Body of pancreas (tissue), 4 donors: Measurements from ENCODE around the gene GPSM3. TPM values are rescaled to one million over a fixed set of nuclear protein-coding genes. Genes with fewer than 3 reads are reported as not detected.

ENCODE experiments used
- ATAC-seq: fragments of 150-250 bp; one replicate; pipeline ENCODE4 v1.9.1; 2016
- DNase-seq, 4 donors: peaks; one replicate each; pipeline ENCODE4 v3.0.0-alpha.2; 2019
- H3K27ac ChIP-seq, 4 donors: fragments of 200-600 bp; sonication (generic); 1 replicate in 3 of 4; 2 replicates in 1 of 4; pipeline versions ENCODE4 v1.5.1 to v1.6.1; 2016 to 2019; ENCODE audit warnings: mild to moderate bottlenecking in 1 of 4, mixed read lengths in 1 of 4, moderate library complexity in 1 of 4
- H3K27me3 ChIP-seq, 2 donors: fragments of 200-600 bp; sonication (generic); one replicate each; pipeline ENCODE4 v1.6.0; 2016; ENCODE audit warnings: mild to moderate bottlenecking in 1 of 2
- H3K36me3 ChIP-seq, 2 donors: fragments of 200-600 bp; sonication (generic); replicated peaks in 1 of 2; 2 replicates each; pipeline ENCODE4 v1.5.1; 2016; ENCODE audit warnings: low read depth in 2 of 2; ENCODE audit not compliant: insufficient read depth in 1 of 2
- H3K4me1 ChIP-seq: fragments of 200-600 bp; sonication (generic); one replicate; pipeline ENCODE4 v1.6.0; 2016
- H3K4me3 ChIP-seq, 2 donors: fragments of 200-600 bp; sonication (generic); 1 replicate in 1 of 2; 2 replicates in 1 of 2; pipeline ENCODE4 v1.5.1; 2016 to 2019
- H3K9me3 ChIP-seq, 3 donors: fragments of 200-600 bp; sonication (generic); 1 replicate in 2 of 3; 2 replicates in 1 of 3; pipeline ENCODE4 v1.5.1; 2016
- POLR2A ChIP-seq, 3 donors: fragments of 450-650 bp; IDR thresholded peaks; one replicate each; pipeline ENCODE4 v1.6.1; 2016; ENCODE audit warnings: antibody characterized with exemption in 3 of 3, mild to moderate bottlenecking in 2 of 3
- WGBS, 2 donors: methylation state at CpG; one replicate each; pipeline ENCODE4 v1.1.5; 2017; 5-methylcytosine and 5-hydroxymethylcytosine counted together
- intact Hi-C: fragments of 100-400 bp; cut with DNase I; formaldehyde crosslinking; loops from one replicate; pipeline ENCODE4 v1.15.1; 2023
- total RNA-seq, 2 donors: library from RNA; depleted of rRNA; stranded (reverse); fragments of >200 nt; gene quantifications; one replicate each; pipeline ENCODE4 v1.1.0, GENCODE V29; 2016
- TF ChIP-seq, protein P1 (sequence below), 7 experiments: fragments of 450-650 bp in 4 of 7; fragments of 200-600 bp in 3 of 7; sonication (generic) in 3 of 7; IDR thresholded peaks; one replicate each; pipeline ENCODE4 v1.5.1; 2016 to 2019; ENCODE audit warnings: antibody characterized with exemption in 7 of 7

Gene GPSM3
- total RNA-seq, 2 donors from 2014 or later: 1.3 to 6.0 TPM

DNA sequence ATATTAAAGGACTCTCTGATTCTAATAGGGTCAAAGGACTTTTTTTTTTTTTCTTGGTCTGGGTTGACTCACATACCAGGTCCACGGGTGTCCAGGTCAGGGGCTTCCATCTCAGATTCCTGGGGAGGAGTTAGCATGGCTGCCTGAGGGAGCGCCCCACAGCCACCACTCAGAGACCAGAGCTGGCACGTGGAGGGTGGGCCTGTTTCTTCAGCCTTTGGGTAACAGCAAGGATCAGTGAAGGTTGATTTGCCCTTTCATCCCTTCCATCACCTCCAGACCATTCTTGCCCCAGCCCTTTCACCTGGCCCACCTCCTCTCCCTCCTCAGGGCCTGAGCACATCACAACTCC lies 5.9 kb upstream of the GPSM3 start:
- Histone ChIP-seq H3K36me3 (no peaks in the 10 kb centered on the region), H3K4me3 (no peak overlapping the region), H3K27ac (no peak overlapping the region), H3K4me1 (peaks cover 20% of the 10 kb centered on the region), H3K9me3 (no peaks in the 10 kb centered on the region), H3K27me3 (no peaks in the 10 kb centered on the region)
- 59 to 60% methylated on average over 3 of the region's 3 CpGs for WGBS, 2 donors
- DNase-seq (no peak), ATAC-seq (no peak)
- no peak for TF ChIP-seq POLR2A (IDR thresholded peaks at IDR 0.05)
- TF ChIP-seq, protein P1, sequence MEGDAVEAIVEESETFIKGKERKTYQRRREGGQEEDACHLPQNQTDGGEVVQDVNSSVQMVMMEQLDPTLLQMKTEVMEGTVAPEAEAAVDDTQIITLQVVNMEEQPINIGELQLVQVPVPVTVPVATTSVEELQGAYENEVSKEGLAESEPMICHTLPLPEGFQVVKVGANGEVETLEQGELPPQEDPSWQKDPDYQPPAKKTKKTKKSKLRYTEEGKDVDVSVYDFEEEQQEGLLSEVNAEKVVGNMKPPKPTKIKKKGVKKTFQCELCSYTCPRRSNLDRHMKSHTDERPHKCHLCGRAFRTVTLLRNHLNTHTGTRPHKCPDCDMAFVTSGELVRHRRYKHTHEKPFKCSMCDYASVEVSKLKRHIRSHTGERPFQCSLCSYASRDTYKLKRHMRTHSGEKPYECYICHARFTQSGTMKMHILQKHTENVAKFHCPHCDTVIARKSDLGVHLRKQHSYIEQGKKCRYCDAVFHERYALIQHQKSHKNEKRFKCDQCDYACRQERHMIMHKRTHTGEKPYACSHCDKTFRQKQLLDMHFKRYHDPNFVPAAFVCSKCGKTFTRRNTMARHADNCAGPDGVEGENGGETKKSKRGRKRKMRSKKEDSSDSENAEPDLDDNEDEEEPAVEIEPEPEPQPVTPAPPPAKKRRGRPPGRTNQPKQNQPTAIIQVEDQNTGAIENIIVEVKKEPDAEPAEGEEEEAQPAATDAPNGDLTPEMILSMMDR (IDR thresholded peaks at IDR 0.05): no peak
- intact Hi-C loops: no loop called here

DNA sequence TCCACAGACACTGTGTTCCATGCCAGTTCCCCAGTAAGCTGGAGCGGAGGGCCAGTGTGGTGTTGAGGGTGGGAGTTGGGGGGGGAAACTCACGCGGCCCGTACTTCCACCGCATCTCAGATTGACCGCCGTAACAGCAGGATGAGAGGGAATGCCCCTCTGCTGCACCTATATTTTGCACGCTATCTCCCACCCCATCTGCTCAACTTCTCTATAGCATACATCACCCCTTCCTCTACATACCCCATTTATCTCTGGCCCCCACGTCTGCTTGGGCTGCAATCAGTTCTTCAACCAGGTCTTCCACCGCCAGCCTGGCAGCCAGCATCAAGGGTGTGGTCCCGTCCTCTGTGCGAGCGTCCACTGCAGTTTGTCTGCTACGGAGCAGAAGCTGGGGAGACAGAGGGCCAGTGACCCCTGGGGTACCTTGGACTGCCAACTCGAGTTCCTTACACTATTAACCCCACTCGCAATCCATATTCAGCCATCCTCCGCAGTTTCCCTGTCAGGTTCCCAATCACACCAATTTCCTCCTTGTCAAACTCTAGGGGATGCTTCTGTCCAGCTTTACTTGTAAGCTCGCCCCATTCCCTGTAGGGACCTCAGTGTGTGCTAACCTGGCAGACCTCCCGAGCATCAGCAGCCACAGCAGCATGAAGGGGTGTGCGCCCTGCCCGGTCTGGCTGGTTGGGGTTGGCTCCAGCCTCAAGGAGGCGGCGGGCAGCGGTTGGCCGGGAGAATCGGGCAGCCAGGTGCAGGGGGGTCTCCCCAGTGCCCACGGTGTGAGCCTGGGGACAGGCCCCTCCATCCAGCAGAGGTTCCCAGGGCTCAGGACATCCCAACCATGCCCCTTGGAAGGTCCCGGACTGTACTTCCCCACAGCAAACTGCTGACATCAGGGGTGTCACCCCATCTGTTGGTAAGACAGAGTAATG lies 4.5 kb upstream of the GPSM3 start:
- intact Hi-C loops: no loop called here

DNA sequence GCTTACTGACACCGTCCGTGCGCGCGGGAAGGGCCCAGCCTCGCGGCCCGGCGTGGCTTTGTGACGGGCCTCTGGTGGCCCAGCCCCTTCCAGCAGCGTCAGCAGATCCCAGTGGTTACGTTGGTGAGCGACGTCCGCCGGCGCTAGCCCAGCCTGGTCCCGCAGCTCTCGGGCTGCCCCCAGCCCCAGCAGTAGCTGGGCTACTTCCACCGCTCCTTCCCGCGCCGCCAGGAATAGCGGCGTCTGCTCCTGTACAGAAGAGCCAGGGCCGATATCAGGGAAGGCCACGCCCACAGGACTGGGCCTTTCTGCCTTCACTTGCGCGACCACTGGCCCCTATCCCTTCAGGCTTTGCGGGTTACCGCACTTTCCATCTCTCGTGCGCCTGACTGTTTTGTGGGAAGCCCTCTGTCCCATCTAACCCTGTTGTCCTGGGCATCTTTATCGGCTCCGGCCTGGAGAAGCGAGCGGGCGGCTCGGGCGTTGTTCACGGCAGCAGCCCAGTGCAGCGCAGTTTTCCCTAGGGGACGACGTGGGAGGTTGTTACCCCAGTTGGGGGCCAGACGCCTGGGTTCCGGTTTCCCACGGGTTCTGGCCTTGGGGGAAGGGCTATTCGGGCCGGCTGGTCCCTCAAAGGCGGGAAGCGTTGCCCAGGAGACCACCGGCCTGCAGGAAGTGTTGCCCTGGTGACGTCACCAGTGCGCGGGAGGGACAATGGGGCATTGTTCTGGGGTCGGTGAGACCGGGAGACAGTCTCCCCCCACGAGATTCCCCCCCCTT lies 3.6 kb upstream of the GPSM3 start:
- DNase-seq (peak; percentile 87 to 93 (median 90)), ATAC-seq (peak; percentile 34)
- H3K9me3 ChIP-seq: no peaks in the 10 kb centered on the region
- no peaks in the 10 kb centered on the region for H3K36me3 ChIP-seq
- H3K4me3 ChIP-seq: peak overlapping the region; percentile 10 to 61
- no peaks in the 10 kb centered on the region for H3K27me3 ChIP-seq
- H3K4me1 ChIP-seq: peaks cover 21% of the 10 kb centered on the region
- peak; percentile 97 to 99 (median 99) for TF ChIP-seq POLR2A (IDR thresholded peaks at IDR 0.05)
- TF ChIP-seq, protein P1 (IDR thresholded peaks at IDR 0.05): peak in 1 of 7 experiments; percentile 9
- 0% methylated on average over 2 to 58 of the region's 58 CpGs for WGBS, 2 donors
- intact Hi-C loops: no loop called here
- H3K27ac ChIP-seq: peak overlapping the region; percentile 95 to 100 (median 99)

More for the DNA sequence above, 4.5 kb upstream of the GPSM3 start:
- 21 to 24% methylated on average over 20 to 27 of the region's 28 CpGs for WGBS, 2 donors
- no peaks in the 10 kb centered on the region for H3K27me3 ChIP-seq
- no peaks in the 10 kb centered on the region for H3K36me3 ChIP-seq
- TF ChIP-seq, protein P1 (IDR thresholded peaks at IDR 0.05): no peak
- no peak for TF ChIP-seq POLR2A (IDR thresholded peaks at IDR 0.05)
- H3K4me3 ChIP-seq: peak overlapping the region in 1 of 2 donors; percentile 10
- ATAC-seq: no peak
- H3K9me3 ChIP-seq: no peaks in the 10 kb centered on the region
- H3K27ac ChIP-seq: peak overlapping the region; percentile 95 to 100 (median 99)
- DNase-seq: peak in 1 of 4 donors; percentile 39
- H3K4me1 ChIP-seq: peaks cover 20% of the 10 kb centered on the region

DNA sequence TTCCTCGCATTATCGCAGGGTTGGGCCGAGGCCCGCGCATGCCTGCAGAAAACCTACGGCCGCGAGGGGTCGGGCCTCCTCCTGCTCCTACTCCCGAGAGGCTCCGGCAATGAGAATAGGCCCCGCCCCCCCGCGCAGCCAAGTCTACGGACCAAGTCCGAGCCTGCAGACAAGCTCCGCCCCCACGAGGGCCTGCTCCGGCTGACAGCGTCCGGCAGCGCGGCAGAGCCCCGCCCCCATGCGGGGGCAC lies 3.1 kb upstream of the GPSM3 start:
- TF ChIP-seq POLR2A (IDR thresholded peaks at IDR 0.05): no peak
- TF ChIP-seq, protein P1 (IDR thresholded peaks at IDR 0.05): peak; percentile 30 to 96 (median 78)
- ATAC-seq: peak; percentile 90
- Histone ChIP-seq H3K27ac (peak overlapping the region; percentile 95 to 100 (median 99)), H3K36me3 (no peaks in the 10 kb centered on the region), H3K9me3 (no peaks in the 10 kb centered on the region), H3K27me3 (no peaks in the 10 kb centered on the region), H3K4me3 (no peak overlapping the region), H3K4me1 (peaks cover 26% of the 10 kb centered on the region)
- WGBS, 2 donors: 0% methylated on average over 25 of the region's 25 CpGs; no CpG with 5 or more reads in 1 of the 2 donors
- intact Hi-C loops: no loop called here
- peak; percentile 100 for DNase-seq
